Epithelial cell of esophagus (primary cell): ENCODE results near the gene SH3RF1.

Experiments used
- DNase-seq: peaks from one replicate; pipeline ENCODE4 v3.0.0; 2010; ENCODE audit warnings: low read depth
- H3K4me3 ChIP-seq: 2 replicates; pipeline ENCODE4 v1.5.1; 2011; ENCODE audit warnings: mild to moderate bottlenecking, low read length, control low read depth
- TF ChIP-seq, protein P1 (sequence below): IDR thresholded peaks from 2 replicates; pipeline ENCODE4 v1.5.1; 2011; ENCODE audit warnings: low read depth, mild to moderate bottlenecking, low read length, control low read depth, inconsistent platforms; ENCODE audit not compliant: insufficient read depth; ENCODE audit errors: missing control alignments

The SH3RF1 gene

DNA sequence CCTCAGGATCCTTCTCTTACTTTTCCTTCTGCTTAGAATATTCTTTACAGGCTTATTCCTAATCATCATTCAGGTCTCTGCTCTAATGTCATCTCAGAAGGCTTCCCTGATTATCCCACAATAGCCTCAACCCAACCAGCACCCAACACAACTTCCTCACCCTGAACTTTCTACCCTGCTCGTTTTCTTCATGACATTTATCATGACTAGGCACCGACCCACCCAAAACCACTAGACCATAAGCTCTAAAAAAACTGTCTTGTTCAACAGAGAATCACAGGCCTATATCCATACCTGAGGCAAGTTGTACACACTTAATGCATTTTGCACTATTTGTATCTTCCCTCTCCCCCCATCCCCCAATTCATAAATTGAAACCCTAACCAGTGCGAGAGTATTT is 95.3 kb downstream of the SH3RF1 start:
- TF ChIP-seq, protein P1, sequence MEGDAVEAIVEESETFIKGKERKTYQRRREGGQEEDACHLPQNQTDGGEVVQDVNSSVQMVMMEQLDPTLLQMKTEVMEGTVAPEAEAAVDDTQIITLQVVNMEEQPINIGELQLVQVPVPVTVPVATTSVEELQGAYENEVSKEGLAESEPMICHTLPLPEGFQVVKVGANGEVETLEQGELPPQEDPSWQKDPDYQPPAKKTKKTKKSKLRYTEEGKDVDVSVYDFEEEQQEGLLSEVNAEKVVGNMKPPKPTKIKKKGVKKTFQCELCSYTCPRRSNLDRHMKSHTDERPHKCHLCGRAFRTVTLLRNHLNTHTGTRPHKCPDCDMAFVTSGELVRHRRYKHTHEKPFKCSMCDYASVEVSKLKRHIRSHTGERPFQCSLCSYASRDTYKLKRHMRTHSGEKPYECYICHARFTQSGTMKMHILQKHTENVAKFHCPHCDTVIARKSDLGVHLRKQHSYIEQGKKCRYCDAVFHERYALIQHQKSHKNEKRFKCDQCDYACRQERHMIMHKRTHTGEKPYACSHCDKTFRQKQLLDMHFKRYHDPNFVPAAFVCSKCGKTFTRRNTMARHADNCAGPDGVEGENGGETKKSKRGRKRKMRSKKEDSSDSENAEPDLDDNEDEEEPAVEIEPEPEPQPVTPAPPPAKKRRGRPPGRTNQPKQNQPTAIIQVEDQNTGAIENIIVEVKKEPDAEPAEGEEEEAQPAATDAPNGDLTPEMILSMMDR, result no peak
- H3K4me3 ChIP-seq, result no peak overlapping the region
- no peak for DNase-seq

DNA sequence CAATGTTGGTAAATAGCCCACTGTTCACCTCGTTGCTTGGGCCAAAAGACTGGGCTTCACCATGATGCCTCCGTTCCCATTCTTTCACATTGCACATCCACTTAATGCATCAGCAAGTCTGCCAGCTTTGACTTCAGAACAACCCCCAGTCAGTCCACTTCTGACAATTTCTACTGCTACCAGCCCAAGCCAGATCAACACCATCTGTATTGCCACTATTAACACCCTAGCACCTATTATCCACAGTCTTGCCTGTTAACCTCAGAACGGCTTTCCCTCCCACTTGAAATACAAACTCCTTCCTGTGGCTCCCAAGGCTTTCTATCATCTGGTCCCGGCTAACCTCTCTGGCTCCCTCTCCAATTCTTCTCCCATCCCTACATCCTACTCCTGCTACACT is 95.7 kb downstream of the SH3RF1 start:
- DNase-seq, result no peak
- TF ChIP-seq, protein P1, result no peak
- H3K4me3 ChIP-seq, result no peak overlapping the region

DNA sequence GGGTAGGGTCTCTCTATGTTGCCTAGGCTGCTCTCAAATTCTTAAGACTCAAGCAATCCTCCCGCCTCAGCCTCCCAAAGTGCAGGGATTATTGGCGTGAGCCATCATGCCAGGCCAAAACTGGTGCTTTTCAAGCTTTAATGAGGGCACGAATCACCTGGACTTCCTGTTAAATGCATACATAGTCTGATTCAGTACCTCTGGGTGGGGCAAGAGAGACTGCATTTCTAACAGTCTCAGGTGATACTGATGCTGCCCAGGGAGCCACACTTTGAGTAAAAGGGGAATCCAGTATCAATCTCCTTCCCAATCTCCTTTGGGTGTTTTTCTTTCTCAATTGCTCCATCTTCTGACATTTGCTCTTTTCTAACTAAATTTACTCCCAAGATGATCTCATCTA is 96.5 kb downstream of the SH3RF1 start:
- DNase-seq, result peak; percentile 62
- H3K4me3 ChIP-seq, result no peak overlapping the region
- TF ChIP-seq, protein P1, result peak; percentile 14

DNA sequence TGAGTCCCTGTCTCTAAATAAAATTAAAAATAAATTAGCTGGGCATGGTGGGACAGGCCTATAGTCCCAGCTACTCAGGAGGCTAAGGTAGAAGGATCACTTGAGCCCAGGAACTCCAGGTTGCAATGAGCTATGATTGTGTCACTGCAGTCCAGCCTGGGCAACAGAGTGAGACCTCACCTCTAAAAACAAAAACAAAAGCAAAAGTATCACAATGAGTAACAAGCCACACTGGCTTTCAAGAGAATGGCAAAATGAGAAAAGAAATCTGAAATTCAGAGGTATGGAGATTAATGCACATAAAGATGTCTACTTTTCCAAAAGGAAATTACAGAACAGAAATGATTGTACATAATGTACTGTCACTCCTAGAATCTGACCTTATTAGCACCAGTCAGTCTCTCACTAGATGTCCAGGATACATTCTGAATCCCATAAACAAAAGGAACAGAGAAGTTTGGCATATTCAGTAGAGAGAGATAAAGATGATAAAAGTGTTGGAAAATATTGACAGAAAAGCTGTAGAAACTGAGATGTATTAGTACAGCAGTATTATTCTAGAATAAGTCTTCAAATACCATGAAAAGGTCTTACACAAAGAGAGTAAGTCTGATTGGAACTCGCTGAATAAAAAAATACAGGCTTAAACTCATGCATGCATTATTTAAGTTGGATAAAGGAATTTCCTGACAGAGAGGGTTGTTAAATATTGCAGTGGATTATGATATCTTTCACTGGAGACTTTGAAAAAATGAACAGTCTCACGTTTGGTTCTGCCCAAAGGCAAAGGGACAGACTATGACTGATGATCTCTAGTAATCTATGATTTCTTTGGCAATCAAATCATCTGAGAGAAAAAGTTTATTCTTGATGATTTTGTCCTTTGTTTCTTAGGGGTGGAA is 102.5 kb downstream of the SH3RF1 start:
- TF ChIP-seq, protein P1, result no peak
- no peak overlapping the region for H3K4me3 ChIP-seq
- no peak for DNase-seq

DNA sequence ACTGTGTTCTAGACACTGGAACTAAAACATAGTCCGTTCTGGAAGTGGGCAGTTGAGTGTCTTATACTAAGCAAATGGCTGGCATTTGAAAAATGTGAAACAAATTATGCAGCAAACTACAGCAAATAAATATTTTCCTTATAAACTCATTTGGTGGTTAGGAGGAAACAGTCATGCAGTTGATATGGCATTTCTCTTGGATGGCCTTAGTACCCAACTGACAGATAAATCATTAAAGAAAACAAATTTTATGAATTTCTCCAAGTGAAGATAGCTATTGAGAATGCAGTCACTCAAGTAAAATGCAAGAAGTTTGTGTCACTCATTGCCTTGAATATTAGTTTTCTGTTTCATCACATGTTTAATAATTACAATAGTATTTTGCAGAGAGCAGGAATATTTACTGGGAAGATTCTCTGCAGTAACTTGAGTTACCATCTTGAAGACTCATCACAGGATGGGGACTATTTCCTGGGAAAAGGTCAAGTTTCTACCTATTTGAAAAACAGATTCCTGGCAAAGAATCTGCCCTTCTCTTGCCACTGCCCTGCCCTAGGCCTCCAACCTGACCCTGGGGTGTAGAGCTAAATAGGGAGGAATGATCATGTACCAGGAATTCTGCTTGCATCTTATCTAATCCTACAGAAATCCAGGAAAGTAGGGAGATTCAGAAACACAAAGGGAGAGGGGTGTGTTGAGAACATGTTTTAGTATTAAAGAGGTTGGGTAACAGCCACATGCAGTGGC is 105.9 kb downstream of the SH3RF1 start:
- no peak overlapping the region for H3K4me3 ChIP-seq
- DNase-seq, result no peak
- TF ChIP-seq, protein P1, result no peak

DNA sequence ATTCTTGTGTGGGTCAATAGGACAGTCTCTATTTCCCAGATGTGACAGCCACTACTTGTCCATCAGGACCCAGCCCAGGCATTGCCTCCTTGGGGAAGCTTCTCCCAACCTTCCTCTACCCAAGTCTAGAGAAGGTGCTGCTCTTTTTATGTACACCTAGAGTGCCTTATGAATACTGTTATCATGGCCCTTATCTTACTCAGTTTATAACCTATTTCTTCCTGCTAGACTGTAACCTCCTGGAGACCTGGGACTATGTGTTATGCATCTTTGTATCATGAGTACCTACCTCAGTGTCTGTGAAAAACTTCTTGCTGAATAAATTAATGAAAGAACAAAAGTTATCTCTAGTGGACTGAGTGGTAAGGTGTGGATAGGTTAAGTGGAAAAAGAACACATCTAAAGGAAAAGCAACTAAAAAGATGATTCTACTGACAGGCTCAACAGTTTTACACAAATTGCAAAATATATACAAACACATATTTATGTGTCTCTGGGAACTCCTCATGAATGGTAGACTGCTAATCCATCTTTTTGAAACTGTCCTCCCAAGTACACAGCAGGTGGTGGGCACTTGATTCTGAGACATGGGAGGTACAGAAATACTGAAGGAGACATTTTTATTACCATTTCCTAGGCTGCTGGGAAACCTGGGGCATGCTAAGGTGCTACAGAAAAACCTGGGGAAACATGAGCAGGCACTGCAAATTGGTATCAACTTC is 106.6 kb downstream of the SH3RF1 start:
- no peak for DNase-seq
- H3K4me3 ChIP-seq, result no peak overlapping the region
- TF ChIP-seq, protein P1, result no peak
